Measurements from ENCODE around the gene SNX30. TPM values are rescaled to one million over a fixed set of nuclear protein-coding genes. Genes with fewer than 3 reads are reported as not detected.

SNX30 gene
- total and polyA plus RNA-seq, 2 donors from 2014 or later = 7.9 to 22.9 TPM

- H3K9ac ChIP-seq (ENCODE audit: low read length in 3 of 3) = no peak overlapping the region
- peaks cover 0 to 9% (median 3%) of the 10 kb centered on the region in 3 donors for H3K4me1 ChIP-seq (ENCODE audit: control insufficient read depth in 2 of 3, insufficient read depth in 2 of 3, low read depth in 1 of 3, low read length in 3 of 3)
- intact Hi-C loops (cut with DNase I) = no loop called here
- no peak for DNase-seq
- no peaks in the 10 kb centered on the region for H3K9me3 ChIP-seq (ENCODE audit: control insufficient read depth in 2 of 3, insufficient read depth in 1 of 3, low read length in 3 of 3)
- H3K27ac ChIP-seq (ENCODE audit: low read depth in 2 of 2, low read length in 2 of 2) = no peak overlapping the region
- no peak for FAIRE-seq
- no peak for TF ChIP-seq CTCF (IDR thresholded peaks at IDR 0.05; ENCODE audit: borderline replicate concordance, extremely low read depth, insufficient read depth)
- H3K27me3 ChIP-seq (ENCODE audit: control insufficient read depth, insufficient read depth, low read length) = no peaks in the 10 kb centered on the region
- peaks cover 0 to 20% (median 12%) of the 10 kb centered on the region in 3 donors for H3K36me3 ChIP-seq (ENCODE audit: control insufficient read depth in 2 of 3, insufficient read depth in 3 of 3, low read length in 3 of 3)
- H3K4me3 ChIP-seq (ENCODE audit: low read length in 3 of 3) = no peak overlapping the region
These were observed 119.4 kb downstream of the SNX30 start for GRCh38 chr9:112869917-112870316.

GRCh38 chr9:112870556-112870955 is 120.0 kb downstream of the SNX30 start:
- H3K27ac ChIP-seq (ENCODE audit: low read depth in 2 of 2, low read length in 2 of 2) = no peak overlapping the region
- peaks cover 0 to 19% (median 12%) of the 10 kb centered on the region in 3 donors for H3K36me3 ChIP-seq (ENCODE audit: control insufficient read depth in 2 of 3, insufficient read depth in 3 of 3, low read length in 3 of 3)
- H3K4me1 ChIP-seq (ENCODE audit: control insufficient read depth in 2 of 3, insufficient read depth in 2 of 3, low read depth in 1 of 3, low read length in 3 of 3) = peaks cover 0 to 9% (median 3%) of the 10 kb centered on the region in 3 donors
- intact Hi-C loops (cut with DNase I) = no loop called here
- no peak for TF ChIP-seq CTCF (IDR thresholded peaks at IDR 0.05; ENCODE audit: borderline replicate concordance, extremely low read depth, insufficient read depth)
- no peak overlapping the region for H3K4me3 ChIP-seq (ENCODE audit: low read length in 3 of 3)
- no peaks in the 10 kb centered on the region for H3K27me3 ChIP-seq (ENCODE audit: control insufficient read depth, insufficient read depth, low read length)
- no peak for DNase-seq
- H3K9ac ChIP-seq (ENCODE audit: low read length in 3 of 3) = no peak overlapping the region
- FAIRE-seq = no peak
- H3K9me3 ChIP-seq (ENCODE audit: control insufficient read depth in 2 of 3, insufficient read depth in 1 of 3, low read length in 3 of 3) = no peaks in the 10 kb centered on the region

- H3K9ac ChIP-seq (ENCODE audit: low read length in 3 of 3) = no peak overlapping the region
- peaks cover 0 to 9% (median 3%) of the 10 kb centered on the region in 3 donors for H3K4me1 ChIP-seq (ENCODE audit: control insufficient read depth in 2 of 3, insufficient read depth in 2 of 3, low read depth in 1 of 3, low read length in 3 of 3)
- no peaks in the 10 kb centered on the region for H3K27me3 ChIP-seq (ENCODE audit: control insufficient read depth, insufficient read depth, low read length)
- intact Hi-C loops (cut with DNase I) = no loop called here
- H3K27ac ChIP-seq (ENCODE audit: low read depth in 2 of 2, low read length in 2 of 2) = no peak overlapping the region
- no peak for TF ChIP-seq CTCF (IDR thresholded peaks at IDR 0.05; ENCODE audit: borderline replicate concordance, extremely low read depth, insufficient read depth)
- no peak overlapping the region for H3K4me3 ChIP-seq (ENCODE audit: low read length in 3 of 3)
- H3K36me3 ChIP-seq (ENCODE audit: control insufficient read depth in 2 of 3, insufficient read depth in 3 of 3, low read length in 3 of 3) = peaks cover 0 to 19% (median 12%) of the 10 kb centered on the region in 3 donors
- H3K9me3 ChIP-seq (ENCODE audit: control insufficient read depth in 2 of 3, insufficient read depth in 1 of 3, low read length in 3 of 3) = no peaks in the 10 kb centered on the region
- FAIRE-seq (no peak), DNase-seq (no peak)
These were observed 121.5 kb downstream of the SNX30 start for GRCh38 chr9:112872019-112872418.
